Measurements from ENCODE around the gene TAB2.

GRCh38 chr6:149289966-149290365 lies 27.5 kb upstream of the TAB2 start:
- TF ChIP-seq ZNF658 (tag by site-specific recombination; IDR thresholded peaks at IDR 0.05) (no peak), CTCF (tag by site-specific recombination; IDR thresholded peaks at IDR 0.05) (no peak), ZNF639 (tag by site-specific recombination; IDR thresholded peaks at IDR 0.05) (no peak), ZNF555 (tag by site-specific recombination; conservative IDR thresholded peaks at IDR 0.05) (no peak)
